Osteoblast (primary cell): ENCODE data around the gene SMIM21. TPM values are rescaled to one million over a fixed set of nuclear protein-coding genes. Genes with fewer than 3 reads are reported as not detected.

Experiments
- DNase-seq: peaks from one replicate; pipeline ENCODE4 v3.0.0; 2011; ENCODE audit warnings: low spot score, mixed read lengths; ENCODE audit not compliant: insufficient read length; ENCODE audit errors: missing footprints
- H2AFZ ChIP-seq: 2 replicates; pipeline ENCODE4 v1.6.0; 2011; ENCODE audit warnings: mild to moderate bottlenecking, low read length
- H3K27ac ChIP-seq: 2 replicates; pipeline ENCODE4 v1.5.1; 2011; ENCODE audit warnings: mild to moderate bottlenecking, low read depth, low read length, moderate library complexity
- H3K27me3 ChIP-seq: 2 replicates; pipeline ENCODE4 v1.6.0; 2012; ENCODE audit warnings: mild to moderate bottlenecking, control low read depth, inconsistent platforms, low read length, moderate library complexity; ENCODE audit not compliant: insufficient read depth
- H3K36me3 ChIP-seq: 2 replicates; pipeline ENCODE4 v1.5.1; 2011; ENCODE audit warnings: mild to moderate bottlenecking, low read length, control low read depth, moderate library complexity; ENCODE audit not compliant: insufficient read depth
- H3K4me1 ChIP-seq: 2 replicates; pipeline ENCODE4 v1.5.1; 2011; ENCODE audit warnings: mild to moderate bottlenecking, low read length, control low read depth, moderate library complexity; ENCODE audit not compliant: insufficient read depth
- H3K4me2 ChIP-seq: 2 replicates; pipeline ENCODE4 v1.6.0; 2011; ENCODE audit warnings: mild to moderate bottlenecking, low read length; ENCODE audit not compliant: insufficient read depth
- H3K4me3 ChIP-seq: fragments of 200-600 bp; sonication (generic); 3 replicates; pipeline ENCODE4 v1.5.1; 2012; ENCODE audit warnings: mild to moderate bottlenecking, low read length, inconsistent platforms; ENCODE audit not compliant: insufficient read depth
- H3K79me2 ChIP-seq: 2 replicates; pipeline ENCODE4 v1.6.0; 2012; ENCODE audit warnings: mild to moderate bottlenecking, low read length, control low read depth, inconsistent platforms; ENCODE audit not compliant: insufficient read depth
- H3K9me3 ChIP-seq: 2 replicates; pipeline ENCODE4 v1.5.1; 2011; ENCODE audit warnings: low read depth, low read length, control low read depth
- H4K20me1 ChIP-seq: 2 replicates; pipeline ENCODE4 v1.6.0; 2012; ENCODE audit warnings: mild to moderate bottlenecking, low read length, control low read depth; ENCODE audit not compliant: insufficient read depth
- CTCF ChIP-seq: IDR thresholded peaks from 2 replicates; pipeline ENCODE4 v1.5.1; 2011; ENCODE audit warnings: mild to moderate bottlenecking, low read depth, low read length, moderate library complexity; ENCODE audit errors: extremely low read depth
- total RNA-seq: library from RNA; depleted of rRNA; stranded (reverse); fragments of >200 nt; gene quantifications from 2 replicates; pipeline ENCODE4 v1.2.3, GENCODE V29; 2012

SMIM21 gene
- total RNA-seq, 1 donor: not detected

GRCh38 chr18:75365254-75365629 is 62.3 kb downstream of the SMIM21 start:
- no peaks in the 10 kb centered on the region for H3K9me3 ChIP-seq
- no peak overlapping the region for H3K27ac ChIP-seq
- no peak for TF ChIP-seq CTCF
- H3K27me3 ChIP-seq: no peaks in the 10 kb centered on the region
- no peaks in the 10 kb centered on the region for H3K4me1 ChIP-seq
- no peak for DNase-seq
- no peaks in the 10 kb centered on the region for H4K20me1 ChIP-seq
- H2AFZ ChIP-seq: no peak overlapping the region
- H3K4me2 ChIP-seq: no peak overlapping the region
- no peaks in the 10 kb centered on the region for H3K36me3 ChIP-seq
- H3K79me2 ChIP-seq: no peaks in the 10 kb centered on the region
- H3K4me3 ChIP-seq: no peak overlapping the region

DNA sequence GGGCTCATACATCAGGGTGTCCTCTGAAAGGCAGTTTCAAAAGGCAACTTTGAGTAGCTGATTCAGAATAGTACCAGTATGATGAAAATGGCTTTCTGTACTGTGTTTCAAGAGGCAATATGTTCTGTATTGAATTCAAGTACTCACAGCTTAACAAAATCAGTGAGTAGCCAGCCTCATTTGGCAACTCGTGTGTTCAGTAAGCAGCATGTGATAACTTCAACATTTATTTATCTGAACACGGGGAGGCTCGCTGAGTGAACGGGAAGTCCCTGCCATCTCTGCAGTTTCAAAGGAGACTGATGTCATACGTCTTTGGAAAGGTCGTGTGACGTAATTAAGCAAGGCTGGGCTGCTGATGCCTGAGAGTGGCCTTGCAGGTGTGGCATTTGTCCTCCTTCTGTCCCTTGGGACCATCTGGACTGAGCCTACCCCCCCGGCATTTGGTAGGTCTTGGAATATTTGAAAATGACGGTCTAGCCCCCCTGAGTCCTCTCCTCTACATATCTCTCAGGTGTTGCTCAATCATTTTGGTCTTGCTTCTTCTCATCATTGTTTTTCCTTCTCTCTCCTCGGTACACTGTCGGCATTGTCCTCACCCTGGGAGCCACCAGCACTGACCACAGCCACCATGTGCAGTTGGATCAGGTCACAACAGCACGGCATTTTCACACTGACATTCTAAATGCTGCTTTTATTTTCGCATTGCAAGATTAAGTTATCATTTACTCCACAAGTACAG is 62.8 kb downstream of the SMIM21 start:
- Histone ChIP-seq H3K4me2 (no peak overlapping the region), H3K27me3 (no peaks in the 10 kb centered on the region), H3K4me1 (no peaks in the 10 kb centered on the region), H3K4me3 (no peak overlapping the region), H2AFZ (no peak overlapping the region), H3K36me3 (no peaks in the 10 kb centered on the region), H4K20me1 (no peaks in the 10 kb centered on the region), H3K9me3 (no peaks in the 10 kb centered on the region), H3K27ac (no peak overlapping the region), H3K79me2 (no peaks in the 10 kb centered on the region)
- TF ChIP-seq CTCF: no peak
- DNase-seq: no peak

DNA sequence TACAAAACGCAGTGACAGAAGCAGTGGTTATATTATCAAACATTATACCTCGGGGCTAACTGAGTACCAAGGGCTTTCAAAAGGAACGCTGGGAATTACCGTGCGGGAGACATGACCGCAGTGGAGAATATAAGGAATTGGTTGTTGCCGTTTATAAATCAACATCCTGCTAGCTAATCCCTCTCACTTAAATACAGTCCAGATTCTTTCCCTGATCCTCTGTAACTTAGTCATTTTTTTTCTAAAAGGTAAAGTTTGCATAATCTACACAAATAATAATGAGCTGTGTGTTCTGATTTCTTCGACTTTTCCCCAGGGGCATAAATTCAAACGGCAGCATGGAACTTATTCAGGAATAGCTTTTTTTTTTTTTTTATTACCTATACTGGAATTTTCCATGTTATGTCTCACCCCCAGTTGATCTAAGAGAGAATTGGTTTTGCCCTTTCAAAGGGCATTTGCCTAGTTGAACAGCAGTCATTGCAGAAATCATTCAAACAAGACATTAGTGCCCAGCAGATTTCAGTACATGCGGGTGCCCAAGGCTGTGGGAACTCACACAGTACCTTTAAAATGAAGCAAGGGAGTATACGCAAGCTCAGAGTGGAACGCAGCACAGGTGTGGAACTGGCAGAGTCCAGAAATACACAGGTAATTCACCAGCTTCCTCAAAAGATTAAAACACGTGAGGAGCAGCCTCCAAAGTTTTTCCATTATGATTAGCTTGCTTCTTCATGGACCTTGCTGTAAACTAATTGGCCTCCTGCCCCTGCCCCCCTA is 63.9 kb downstream of the SMIM21 start:
- no peaks in the 10 kb centered on the region for H3K27me3 ChIP-seq
- H3K4me1 ChIP-seq: no peaks in the 10 kb centered on the region
- no peak for DNase-seq
- no peaks in the 10 kb centered on the region for H3K79me2 ChIP-seq
- H2AFZ ChIP-seq: no peak overlapping the region
- H3K9me3 ChIP-seq: no peaks in the 10 kb centered on the region
- H3K36me3 ChIP-seq: no peaks in the 10 kb centered on the region
- H3K4me3 ChIP-seq: no peak overlapping the region
- no peak for TF ChIP-seq CTCF
- H3K27ac ChIP-seq: no peak overlapping the region
- H4K20me1 ChIP-seq: no peaks in the 10 kb centered on the region
- H3K4me2 ChIP-seq: peak overlapping the region; percentile 35

GRCh38 chr18:75362435-75362834 is 65.1 kb downstream of the SMIM21 start:
- Histone ChIP-seq H2AFZ (no peak overlapping the region), H3K4me2 (no peak overlapping the region), H3K4me3 (no peak overlapping the region), H4K20me1 (no peaks in the 10 kb centered on the region), H3K79me2 (no peaks in the 10 kb centered on the region), H3K27me3 (no peaks in the 10 kb centered on the region), H3K36me3 (no peaks in the 10 kb centered on the region), H3K4me1 (no peaks in the 10 kb centered on the region), H3K27ac (no peak overlapping the region), H3K9me3 (no peaks in the 10 kb centered on the region)
- no peak for TF ChIP-seq CTCF
- DNase-seq: no peak
